ENCODE results near the gene COL6A3. TPM values are rescaled to one million over a fixed set of nuclear protein-coding genes. Genes with fewer than 3 reads are reported as not detected.

Gene COL6A3
- total RNA-seq, 1 experiment from 2014 or later, result 0.81 TPM

- no peaks in the 10 kb centered on the region for H3K9me3 Mint-ChIP-seq
- Histone ChIP-seq H2BK15ac (ENCODE audit: low read depth, low read length) (no peak overlapping the region), H2BK12ac (ENCODE audit: insufficient read length, low read depth, low read length) (no peak overlapping the region), H2BK5ac (ENCODE audit: insufficient read length, low read length) (no peak overlapping the region), H2BK120ac (ENCODE audit: low read depth, low read length, poor library complexity, severe bottlenecking) (no peak overlapping the region), H2AK5ac (ENCODE audit: insufficient read length, low read length) (no peak overlapping the region), H3K79me2 (ENCODE audit: insufficient read depth, low read length) (no peaks in the 10 kb centered on the region), H3K23me2 (ENCODE audit: insufficient read length, low read depth, low read length, poor library complexity, severe bottlenecking) (no peaks in the 10 kb centered on the region), H3T11ph (ENCODE audit: low read length) (no peak overlapping the region), H3K9me3 (ENCODE audit: control insufficient read depth, low read depth, low read length) (no peaks in the 10 kb centered on the region), H3K4ac (ENCODE audit: low read depth, low read length) (no peak overlapping the region), H4K5ac (ENCODE audit: insufficient read length, low read depth, low read length) (no peak overlapping the region), H4K91ac (ENCODE audit: insufficient read length, low read depth, low read length) (no peak overlapping the region), H2BK20ac (ENCODE audit: low read depth, low read length, poor library complexity, severe bottlenecking) (no peak overlapping the region), H3K4me2 (ENCODE audit: insufficient read depth, insufficient read length, low read length) (no peak overlapping the region), H4K8ac (replicated peaks; ENCODE audit: insufficient read length, low read depth, low read length) (no peak overlapping the region), H3K4me1 (ENCODE audit: insufficient read depth, low read length) (no peaks in the 10 kb centered on the region), H3K27me3 (ENCODE audit: insufficient read depth, low read length) (no peaks in the 10 kb centered on the region), H2AFZ (ENCODE audit: low read length) (no peak overlapping the region), H3K9ac (ENCODE audit: extremely low read depth, insufficient read length, low read length) (no peak overlapping the region), H3K23ac (ENCODE audit: insufficient read length, low read depth, low read length) (no peak overlapping the region), H3K27ac (ENCODE audit: insufficient read length, low read depth, low read length) (no peak overlapping the region), H3K14ac (ENCODE audit: insufficient read depth, low read length) (no peak overlapping the region), H3K56ac (ENCODE audit: insufficient read length, low read depth, low read length) (no peak overlapping the region), H4K20me1 (ENCODE audit: control insufficient read depth, insufficient read depth, insufficient read length) (no peaks in the 10 kb centered on the region), H3K79me1 (ENCODE audit: insufficient read depth, low read depth, low read length, poor library complexity, severe bottlenecking) (no peaks in the 10 kb centered on the region), H3K18ac (ENCODE audit: insufficient read length, low read depth, low read length) (no peak overlapping the region)
- H3K27me3 Mint-ChIP-seq (ENCODE audit: low read depth), result peaks cover 3% of the 10 kb centered on the region
- no peaks in the 10 kb centered on the region for H3K36me3 Mint-ChIP-seq (ENCODE audit: insufficient read depth in 1 of 3, low read depth in 3 of 3)
- WGBS (ENCODE audit: extremely low coverage, insufficient read length, low lambda C conversion rate), result no CpG with 5 or more reads among the region's 7 CpGs
- no peak for DNase-seq
- no peak overlapping the region for H3K27ac Mint-ChIP-seq
- H3K4me3 Mint-ChIP-seq, result no peak overlapping the region
- H3K4me1 Mint-ChIP-seq, result no peaks in the 10 kb centered on the region
- TF ChIP-seq CTCF (conservative IDR thresholded peaks at IDR 0.05), result no peak
Observed at GRCh38 chr2:237321746-237322145, 92.2 kb downstream of the COL6A3 start.

All from H9 (cell line).